ENCODE measurements around the gene ABI1. TPM values are rescaled to one million over a fixed set of nuclear protein-coding genes. Genes with fewer than 3 reads are reported as not detected.

ABI1 gene
- total RNA-seq, 1 donor = 71.7 TPM

DNA sequence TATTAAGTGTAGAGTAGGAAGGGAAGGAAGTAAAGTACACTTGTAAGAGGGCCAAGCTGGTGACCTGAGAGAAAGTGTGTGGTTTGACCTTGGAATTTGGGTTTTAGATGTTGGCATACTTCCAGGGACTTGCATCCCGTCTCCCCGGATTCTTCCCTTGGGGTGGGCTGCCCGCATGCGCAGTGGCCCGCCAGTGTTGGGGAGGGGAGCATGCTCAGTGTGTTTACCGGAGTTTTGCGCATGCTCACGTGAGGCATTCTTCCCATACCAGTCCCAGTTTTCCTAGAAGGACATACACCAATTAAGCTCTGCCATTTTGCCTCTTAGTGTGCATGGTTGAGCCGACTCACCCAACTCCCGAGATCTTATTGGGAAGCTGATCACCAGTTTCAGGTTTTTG is 153.8 kb downstream of the ABI1 start:
- Histone ChIP-seq H3K27me3 (ENCODE audit: insufficient read depth, low read length) (no peaks in the 10 kb centered on the region), H3K79me2 (ENCODE audit: insufficient read depth, low read length) (peaks cover 11% of the 10 kb centered on the region), H3K4me1 (ENCODE audit: insufficient read depth, low read length) (no peaks in the 10 kb centered on the region), H3K9me3 (ENCODE audit: low read depth, low read length) (no peaks in the 10 kb centered on the region), H3K4me3 (ENCODE audit: insufficient read depth, low read length) (no peak overlapping the region), H2AFZ (ENCODE audit: low read length) (no peak overlapping the region), H3K4me2 (ENCODE audit: insufficient read depth, low read length) (no peak overlapping the region), H4K20me1 (ENCODE audit: insufficient read depth, low read length) (no peaks in the 10 kb centered on the region), H3K27ac (ENCODE audit: low read depth, low read length) (no peak overlapping the region), H3K36me3 (ENCODE audit: insufficient read depth, low read length) (peaks cover 7% of the 10 kb centered on the region)
- DNase-seq (ENCODE audit: insufficient read length, low spot score, missing footprints) = no peak
- TF ChIP-seq CTCF (IDR thresholded peaks at IDR 0.05; ENCODE audit: extremely low read depth, low read depth, low read length) = no peak

- Histone ChIP-seq H3K4me1 (ENCODE audit: insufficient read depth, low read length) (no peaks in the 10 kb centered on the region), H3K36me3 (ENCODE audit: insufficient read depth, low read length) (peaks cover 7% of the 10 kb centered on the region), H3K27ac (ENCODE audit: low read depth, low read length) (no peak overlapping the region), H3K9me3 (ENCODE audit: low read depth, low read length) (no peaks in the 10 kb centered on the region), H4K20me1 (ENCODE audit: insufficient read depth, low read length) (no peaks in the 10 kb centered on the region), H3K27me3 (ENCODE audit: insufficient read depth, low read length) (no peaks in the 10 kb centered on the region), H2AFZ (ENCODE audit: low read length) (no peak overlapping the region), H3K79me2 (ENCODE audit: insufficient read depth, low read length) (peaks cover 18% of the 10 kb centered on the region), H3K4me3 (ENCODE audit: insufficient read depth, low read length) (no peak overlapping the region), H3K4me2 (ENCODE audit: insufficient read depth, low read length) (no peak overlapping the region)
- no peak for TF ChIP-seq CTCF (IDR thresholded peaks at IDR 0.05; ENCODE audit: extremely low read depth, low read depth, low read length)
- DNase-seq (ENCODE audit: insufficient read length, low spot score, missing footprints) = no peak
Measured at GRCh38 chr10:26706206-26706605, 154.6 kb downstream of the ABI1 start.

DNA sequence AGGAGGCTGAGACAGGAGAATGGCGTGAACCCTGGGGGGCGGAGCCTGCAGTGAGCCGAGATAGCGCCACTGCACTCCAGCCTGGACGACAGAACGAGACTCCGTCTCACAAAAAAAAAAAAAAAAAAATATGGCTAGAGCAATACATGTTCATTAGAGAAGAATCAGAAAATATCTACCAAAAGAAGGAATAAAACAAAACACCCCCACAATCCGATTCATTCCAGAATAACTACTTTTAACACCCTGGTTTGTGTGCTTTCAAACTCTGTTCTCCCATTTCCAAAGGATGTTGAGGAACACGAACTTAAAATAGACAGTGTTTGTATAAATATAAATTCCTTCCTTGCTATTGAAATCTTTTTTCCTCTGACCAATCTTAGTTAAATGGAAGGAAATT is 156.8 kb downstream of the ABI1 start:
- no peak overlapping the region for H2AFZ ChIP-seq (ENCODE audit: low read length)
- H3K9me3 ChIP-seq (ENCODE audit: low read depth, low read length) = no peaks in the 10 kb centered on the region
- H3K36me3 ChIP-seq (ENCODE audit: insufficient read depth, low read length) = peaks cover 4% of the 10 kb centered on the region
- DNase-seq (ENCODE audit: insufficient read length, low spot score, missing footprints) = peak; percentile 52
- no peaks in the 10 kb centered on the region for H4K20me1 ChIP-seq (ENCODE audit: insufficient read depth, low read length)
- no peak overlapping the region for H3K27ac ChIP-seq (ENCODE audit: low read depth, low read length)
- no peaks in the 10 kb centered on the region for H3K27me3 ChIP-seq (ENCODE audit: insufficient read depth, low read length)
- H3K4me1 ChIP-seq (ENCODE audit: insufficient read depth, low read length) = no peaks in the 10 kb centered on the region
- peaks cover 39% of the 10 kb centered on the region for H3K79me2 ChIP-seq (ENCODE audit: insufficient read depth, low read length)
- H3K4me2 ChIP-seq (ENCODE audit: insufficient read depth, low read length) = no peak overlapping the region
- no peak overlapping the region for H3K4me3 ChIP-seq (ENCODE audit: insufficient read depth, low read length)
- TF ChIP-seq CTCF (IDR thresholded peaks at IDR 0.05; ENCODE audit: extremely low read depth, low read depth, low read length) = no peak

GRCh38 chr10:26703096-26703495 is 157.7 kb downstream of the ABI1 start:
- H4K20me1 ChIP-seq (ENCODE audit: insufficient read depth, low read length) = no peaks in the 10 kb centered on the region
- no peaks in the 10 kb centered on the region for H3K27me3 ChIP-seq (ENCODE audit: insufficient read depth, low read length)
- H3K27ac ChIP-seq (ENCODE audit: low read depth, low read length) = no peak overlapping the region
- H3K79me2 ChIP-seq (ENCODE audit: insufficient read depth, low read length) = peaks cover 48% of the 10 kb centered on the region
- no peak overlapping the region for H3K4me2 ChIP-seq (ENCODE audit: insufficient read depth, low read length)
- no peak for DNase-seq (ENCODE audit: insufficient read length, low spot score, missing footprints)
- H3K4me3 ChIP-seq (ENCODE audit: insufficient read depth, low read length) = no peak overlapping the region
- no peak overlapping the region for H2AFZ ChIP-seq (ENCODE audit: low read length)
- H3K4me1 ChIP-seq (ENCODE audit: insufficient read depth, low read length) = peaks cover 7% of the 10 kb centered on the region
- peaks cover under 1% of the 10 kb centered on the region for H3K36me3 ChIP-seq (ENCODE audit: insufficient read depth, low read length)
- no peaks in the 10 kb centered on the region for H3K9me3 ChIP-seq (ENCODE audit: low read depth, low read length)
- no peak for TF ChIP-seq CTCF (IDR thresholded peaks at IDR 0.05; ENCODE audit: extremely low read depth, low read depth, low read length)

Data from osteoblast (primary cell).